Prostate gland (tissue), 2 donors: ENCODE measurements around the gene ACIN1. TPM values are rescaled to one million over a fixed set of nuclear protein-coding genes. Genes with fewer than 3 reads are reported as not detected.

ENCODE experiments used
- DNase-seq: peaks from one replicate; pipeline ENCODE4 v3.0.0-alpha.2; 2019; ENCODE audit warnings: low spot score
- H3K27ac ChIP-seq, 2 donors: fragments of 200-600 bp; sonication (generic); 2 replicates each; pipeline ENCODE4 v1.5.1; 2017 to 2019
- H3K27me3 ChIP-seq: fragments of 200-600 bp; sonication (generic); replicated peaks from 2 replicates; pipeline ENCODE4 v1.5.1; 2019; ENCODE audit not compliant: insufficient read depth
- H3K36me3 ChIP-seq, 2 donors: fragments of 200-600 bp; sonication (generic); 1 replicate in 1 of 2; 2 replicates in 1 of 2; pipeline versions ENCODE4 v1.5.1 to v1.8.1; 2017 to 2019
- H3K4me1 ChIP-seq: fragments of 200-600 bp; sonication (generic); replicated peaks from 2 replicates; pipeline ENCODE4 v1.5.1; 2019
- H3K4me3 ChIP-seq, 2 donors: fragments of 200-600 bp; sonication (generic); 2 replicates each; pipeline ENCODE4 v1.5.1; 2017 to 2019
- H3K9me3 ChIP-seq: fragments of 200-600 bp; sonication (generic); 2 replicates; pipeline ENCODE4 v1.5.1; 2017
- CTCF ChIP-seq, 4 experiments: fragments of 200-600 bp in 2 of 4; fragments of 450-650 bp in 2 of 4; sonication (generic) in 2 of 4; IDR thresholded peaks; 1 replicate in 3 of 4; 2 replicates in 1 of 4; pipeline ENCODE4 v1.5.1; 2016 to 2019; ENCODE audit warnings: antibody characterized with exemption in 4 of 4, mild to moderate bottlenecking in 2 of 4, moderate library complexity in 2 of 4
- POLR2A ChIP-seq: fragments of 450-650 bp; IDR thresholded peaks from one replicate; pipeline ENCODE4 v1.6.1; 2016; ENCODE audit warnings: antibody characterized with exemption, mild to moderate bottlenecking
- POLR2AphosphoS5 ChIP-seq: sonication (generic); formaldehyde crosslinking; IDR thresholded peaks from one replicate; pipeline ENCODE4 v1.6.1; 2017; ENCODE audit warnings: antibody characterized with exemption
- WGBS: methylation state at CpG from one replicate; pipeline ENCODE4 v1.1.5; 2018; 5-methylcytosine and 5-hydroxymethylcytosine counted together
- intact Hi-C: fragments of 100-400 bp; cut with DNase I; formaldehyde crosslinking; loops from one replicate; pipeline ENCODE4 v1.14.2; 2022
- total RNA-seq, 2 donors: library from RNA; depleted of rRNA; stranded (reverse); fragments of >200 nt; gene quantifications; one replicate each; pipeline ENCODE4 v1.1.0, GENCODE V29; 2016

The ACIN1 gene
- total RNA-seq, 2 donors from 2014 or later: 86.6 to 168 TPM

GRCh38 chr14:23043754-23044153, 51.2 kb downstream of the ACIN1 start:
- DNase-seq: no peak
- 75% methylated on average over 3 of the region's 3 CpGs for WGBS
- no peaks in the 10 kb centered on the region for H3K4me1 ChIP-seq

GRCh38 chr14:23043145-23043544, 51.8 kb downstream of the ACIN1 start:
- no peak for DNase-seq
- Histone ChIP-seq H3K4me3 (no peak overlapping the region), H3K27me3 (no peaks in the 10 kb centered on the region), H3K27ac (no peak overlapping the region), H3K36me3 (no peaks in the 10 kb centered on the region), H3K9me3 (no peaks in the 10 kb centered on the region), H3K4me1 (no peaks in the 10 kb centered on the region)
- TF ChIP-seq CTCF (IDR thresholded peaks at IDR 0.05) (no peak), POLR2A (no peak), POLR2AphosphoS5 (no peak)
- intact Hi-C loops: no loop called here
- 89% methylated on average over 6 of the region's 6 CpGs for WGBS

More at GRCh38 chr14:23043754-23044153, 51.2 kb downstream of the ACIN1 start:
- Histone ChIP-seq H3K27me3 (no peaks in the 10 kb centered on the region), H3K36me3 (no peaks in the 10 kb centered on the region), H3K9me3 (no peaks in the 10 kb centered on the region), H3K27ac (no peak overlapping the region), H3K4me3 (no peak overlapping the region)
- intact Hi-C loops: no loop called here
- no peak for TF ChIP-seq POLR2AphosphoS5
- no peak for TF ChIP-seq POLR2A
- TF ChIP-seq CTCF (IDR thresholded peaks at IDR 0.05): no peak

- 95% methylated on average over 35 of the region's 36 CpGs for WGBS
- H3K4me3 ChIP-seq: no peak within 1 kb of the TSS
- intact Hi-C loops: no loop called here
- DNase-seq: no peak
- TF ChIP-seq POLR2A (no peak), CTCF (IDR thresholded peaks at IDR 0.05) (no peak), POLR2AphosphoS5 (no peak)
- no peaks in the 10 kb centered on the region for H3K4me1 ChIP-seq
- no peak within 1 kb of the TSS for H3K27ac ChIP-seq
- H3K9me3 ChIP-seq: no peaks in the 10 kb centered on the region
- no peaks in the 10 kb centered on the region for H3K27me3 ChIP-seq
- no peaks in the 10 kb centered on the region for H3K36me3 ChIP-seq
Measured at GRCh38 chr14:23042162-23042965, 52.6 kb downstream of the ACIN1 start, which contains the start of gene PSMB11. Gene PSMB11 (plus strand): TSS chr14:23042212. CDS start chr14:23042226, 14 bp downstream.

- no peak overlapping the region for H3K27ac ChIP-seq
- no peak for DNase-seq
- TF ChIP-seq CTCF (IDR thresholded peaks at IDR 0.05): no peak
- no peak for TF ChIP-seq POLR2A
- TF ChIP-seq POLR2AphosphoS5: no peak
- 86% methylated on average over 8 of the region's 8 CpGs for WGBS
- intact Hi-C loops: no loop called here
- no peaks in the 10 kb centered on the region for H3K36me3 ChIP-seq
- no peaks in the 10 kb centered on the region for H3K4me1 ChIP-seq
- no peak overlapping the region for H3K4me3 ChIP-seq
- no peaks in the 10 kb centered on the region for H3K9me3 ChIP-seq
- no peaks in the 10 kb centered on the region for H3K27me3 ChIP-seq
Measured at GRCh38 chr14:23041729-23042128, 53.2 kb downstream of the ACIN1 start.

- 92% methylated on average over 4 of the region's 4 CpGs for WGBS
- Histone ChIP-seq H3K27ac (no peak overlapping the region), H3K36me3 (no peaks in the 10 kb centered on the region), H3K4me1 (no peaks in the 10 kb centered on the region), H3K9me3 (no peaks in the 10 kb centered on the region), H3K4me3 (no peak overlapping the region), H3K27me3 (no peaks in the 10 kb centered on the region)
- TF ChIP-seq POLR2A (no peak), POLR2AphosphoS5 (no peak), CTCF (IDR thresholded peaks at IDR 0.05) (no peak)
- DNase-seq: no peak
- intact Hi-C loops: no loop called here
Measured at GRCh38 chr14:23040100-23040499, 54.8 kb downstream of the ACIN1 start.
